SK-N-MC (cell line): ENCODE measurements around the gene TPBGL.

Experiments used
- EZH2 ChIP-seq: fragments of 200-600 bp; sonication (generic); IDR thresholded peaks from one replicate; pipeline ENCODE4 v1.6.1; 2017; ENCODE audit warnings: antibody characterized with exemption
- FOXP2 ChIP-seq: optimal IDR thresholded peaks from 2 replicates; pipeline ENCODE3; 2011; ENCODE audit warnings: mild to moderate bottlenecking, moderate library complexity; ENCODE audit not compliant: insufficient read depth; ENCODE audit errors: extremely low read length, control extremely low read depth
- POLR2AphosphoS5 ChIP-seq: IDR thresholded peaks from 2 replicates; pipeline ENCODE4 v1.6.1; 2012; ENCODE audit warnings: mild to moderate bottlenecking, low read depth, low read length, borderline replicate concordance

GRCh38 chr11:75277211-75277805 lies 36.7 kb downstream of the TPBGL start:
- TF ChIP-seq EZH2 = no peak
- no peak for TF ChIP-seq POLR2AphosphoS5
- TF ChIP-seq FOXP2 = no peak
